ENCODE measurements around the gene SLX4.
A peak's percentile ranks its signal among the peaks of the same experiment; 100 is the strongest.

The SLX4 gene

GRCh38 chr16:3554351-3554928 is 57.0 kb downstream of the SLX4 start:
- Histone ChIP-seq H3K4me3 (ENCODE audit: low read length) (no peak overlapping the region), H3K27ac (ENCODE audit: low read length) (no peak overlapping the region), H3K36me3 (ENCODE audit: control insufficient read depth, low read depth, low read length) (no peaks in the 10 kb centered on the region), H3K27me3 (ENCODE audit: control insufficient read depth, insufficient read depth, low read length) (no peaks in the 10 kb centered on the region), H3K4me1 (ENCODE audit: control insufficient read depth, low read depth, low read length) (peaks cover 22% of the 10 kb centered on the region), H3K9me3 (ENCODE audit: control insufficient read depth, low read depth, low read length) (no peaks in the 10 kb centered on the region), H3K9ac (ENCODE audit: low read length) (no peak overlapping the region)

GRCh38 chr16:3553138-3553923 is 58.1 kb downstream of the SLX4 start:
- H3K27me3 ChIP-seq (ENCODE audit: control insufficient read depth, insufficient read depth, low read length): no peaks in the 10 kb centered on the region
- peak overlapping the region; percentile 49 for H3K27ac ChIP-seq (ENCODE audit: low read length)
- no peak overlapping the region for H3K9ac ChIP-seq (ENCODE audit: low read length)
- H3K9me3 ChIP-seq (ENCODE audit: control insufficient read depth, low read depth, low read length): no peaks in the 10 kb centered on the region
- peaks cover 22% of the 10 kb centered on the region for H3K4me1 ChIP-seq (ENCODE audit: control insufficient read depth, low read depth, low read length)
- peak overlapping the region; percentile 42 for H3K4me3 ChIP-seq (ENCODE audit: low read length)
- H3K36me3 ChIP-seq (ENCODE audit: control insufficient read depth, low read depth, low read length): no peaks in the 10 kb centered on the region

- H3K4me3 ChIP-seq (ENCODE audit: low read length): no peak overlapping the region
- H3K36me3 ChIP-seq (ENCODE audit: control insufficient read depth, low read depth, low read length): no peaks in the 10 kb centered on the region
- H3K4me1 ChIP-seq (ENCODE audit: control insufficient read depth, low read depth, low read length): peaks cover 22% of the 10 kb centered on the region
- H3K9ac ChIP-seq (ENCODE audit: low read length): no peak overlapping the region
- H3K9me3 ChIP-seq (ENCODE audit: control insufficient read depth, low read depth, low read length): no peaks in the 10 kb centered on the region
- H3K27me3 ChIP-seq (ENCODE audit: control insufficient read depth, insufficient read depth, low read length): no peaks in the 10 kb centered on the region
- no peak overlapping the region for H3K27ac ChIP-seq (ENCODE audit: low read length)
Measured at GRCh38 chr16:3550851-3551847, 60.3 kb downstream of the SLX4 start.

GRCh38 chr16:3549906-3550305 is 61.5 kb downstream of the SLX4 start:
- no peak overlapping the region for H3K9ac ChIP-seq (ENCODE audit: low read length)
- H3K9me3 ChIP-seq (ENCODE audit: control insufficient read depth, low read depth, low read length): no peaks in the 10 kb centered on the region

GRCh38 chr16:3548859-3549258 is 62.5 kb downstream of the SLX4 start:
- Histone ChIP-seq H3K4me3 (ENCODE audit: low read length) (no peak overlapping the region), H3K4me1 (ENCODE audit: control insufficient read depth, low read depth, low read length) (peaks cover 13% of the 10 kb centered on the region), H3K27me3 (ENCODE audit: control insufficient read depth, insufficient read depth, low read length) (no peaks in the 10 kb centered on the region), H3K36me3 (ENCODE audit: control insufficient read depth, low read depth, low read length) (no peaks in the 10 kb centered on the region), H3K9ac (ENCODE audit: low read length) (no peak overlapping the region), H3K9me3 (ENCODE audit: control insufficient read depth, low read depth, low read length) (no peaks in the 10 kb centered on the region), H3K27ac (ENCODE audit: low read length) (no peak overlapping the region)

More at GRCh38 chr16:3549906-3550305, 61.5 kb downstream of the SLX4 start:
- H3K27me3 ChIP-seq (ENCODE audit: control insufficient read depth, insufficient read depth, low read length): no peaks in the 10 kb centered on the region
- no peak overlapping the region for H3K4me3 ChIP-seq (ENCODE audit: low read length)
- no peaks in the 10 kb centered on the region for H3K36me3 ChIP-seq (ENCODE audit: control insufficient read depth, low read depth, low read length)
- no peak overlapping the region for H3K27ac ChIP-seq (ENCODE audit: low read length)
- peaks cover 22% of the 10 kb centered on the region for H3K4me1 ChIP-seq (ENCODE audit: control insufficient read depth, low read depth, low read length)

GRCh38 chr16:3548445-3548844 is 63.0 kb downstream of the SLX4 start:
- Histone ChIP-seq H3K9ac (ENCODE audit: low read length) (no peak overlapping the region), H3K9me3 (ENCODE audit: control insufficient read depth, low read depth, low read length) (no peaks in the 10 kb centered on the region), H3K4me3 (ENCODE audit: low read length) (no peak overlapping the region), H3K27me3 (ENCODE audit: control insufficient read depth, insufficient read depth, low read length) (no peaks in the 10 kb centered on the region), H3K27ac (ENCODE audit: low read length) (no peak overlapping the region), H3K4me1 (ENCODE audit: control insufficient read depth, low read depth, low read length) (peaks cover 13% of the 10 kb centered on the region), H3K36me3 (ENCODE audit: control insufficient read depth, low read depth, low read length) (no peaks in the 10 kb centered on the region)

GRCh38 chr16:3546986-3547682 is 64.3 kb downstream of the SLX4 start:
- H3K36me3 ChIP-seq (ENCODE audit: control insufficient read depth, low read depth, low read length): no peaks in the 10 kb centered on the region
- H3K4me3 ChIP-seq (ENCODE audit: low read length): no peak overlapping the region
- H3K9ac ChIP-seq (ENCODE audit: low read length): no peak overlapping the region
- no peaks in the 10 kb centered on the region for H3K27me3 ChIP-seq (ENCODE audit: control insufficient read depth, insufficient read depth, low read length)
- peaks cover 6% of the 10 kb centered on the region for H3K4me1 ChIP-seq (ENCODE audit: control insufficient read depth, low read depth, low read length)
- no peaks in the 10 kb centered on the region for H3K9me3 ChIP-seq (ENCODE audit: control insufficient read depth, low read depth, low read length)
- no peak overlapping the region for H3K27ac ChIP-seq (ENCODE audit: low read length)

- peaks cover 4% of the 10 kb centered on the region for H3K36me3 ChIP-seq (ENCODE audit: control insufficient read depth, low read depth, low read length)
- no peak overlapping the region for H3K4me3 ChIP-seq (ENCODE audit: low read length)
- no peaks in the 10 kb centered on the region for H3K9me3 ChIP-seq (ENCODE audit: control insufficient read depth, low read depth, low read length)
- H3K27ac ChIP-seq (ENCODE audit: low read length): no peak overlapping the region
- H3K9ac ChIP-seq (ENCODE audit: low read length): no peak overlapping the region
- peaks cover 13% of the 10 kb centered on the region for H3K4me1 ChIP-seq (ENCODE audit: control insufficient read depth, low read depth, low read length)
- no peaks in the 10 kb centered on the region for H3K27me3 ChIP-seq (ENCODE audit: control insufficient read depth, insufficient read depth, low read length)
Measured at GRCh38 chr16:3542601-3543373, 68.6 kb downstream of the SLX4 start.

GRCh38 chr16:3541527-3542155 is 69.8 kb downstream of the SLX4 start:
- Histone ChIP-seq H3K36me3 (ENCODE audit: control insufficient read depth, low read depth, low read length) (peaks cover 4% of the 10 kb centered on the region), H3K27me3 (ENCODE audit: control insufficient read depth, insufficient read depth, low read length) (no peaks in the 10 kb centered on the region), H3K4me1 (ENCODE audit: control insufficient read depth, low read depth, low read length) (peaks cover 13% of the 10 kb centered on the region), H3K9ac (ENCODE audit: low read length) (no peak overlapping the region), H3K27ac (ENCODE audit: low read length) (no peak overlapping the region), H3K4me3 (ENCODE audit: low read length) (no peak overlapping the region), H3K9me3 (ENCODE audit: control insufficient read depth, low read depth, low read length) (no peaks in the 10 kb centered on the region)

- Histone ChIP-seq H3K9me3 (ENCODE audit: control insufficient read depth, low read depth, low read length) (no peaks in the 10 kb centered on the region), H3K27ac (ENCODE audit: low read length) (no peak overlapping the region), H3K27me3 (ENCODE audit: control insufficient read depth, insufficient read depth, low read length) (no peaks in the 10 kb centered on the region), H3K4me1 (ENCODE audit: control insufficient read depth, low read depth, low read length) (peaks cover 13% of the 10 kb centered on the region), H3K4me3 (ENCODE audit: low read length) (no peak overlapping the region), H3K36me3 (ENCODE audit: control insufficient read depth, low read depth, low read length) (peaks cover 9% of the 10 kb centered on the region), H3K9ac (ENCODE audit: low read length) (no peak overlapping the region)
Measured at GRCh38 chr16:3538222-3538621, 73.2 kb downstream of the SLX4 start.
